Kidney (tissue), 14 donors: ENCODE data around the gene TSC2. TPM values are rescaled to one million over a fixed set of nuclear protein-coding genes. Genes with fewer than 3 reads are reported as not detected.
"Not testable (repeated sequence)": the region's sequence is repeated elsewhere in the genome, so short reads cannot be mapped to it uniquely, and the experiment has no call there.

Experiments used
- DNase-seq, 5 donors: peaks; one replicate each; pipeline ENCODE4 v3.0.0-alpha.2; 2013 to 2020
- FAIRE-seq: peaks from 2 replicates; lab custom pipeline; 2012; peaks lifted over from hg19 to GRCh38; lab: Jason Lieb, UNC
- H3K27ac ChIP-seq, 2 donors: one replicate each; pipeline ENCODE4 v1.7.0; 2013; ENCODE audit warnings: low read depth in 2 of 2, low read length in 2 of 2, inconsistent platforms in 1 of 2
- H3K27me3 ChIP-seq: one replicate; pipeline ENCODE4 v1.7.1; 2013; ENCODE audit warnings: low read length, inconsistent platforms; ENCODE audit not compliant: control insufficient read depth, insufficient read depth
- H3K36me3 ChIP-seq, 3 donors: one replicate each; pipeline versions ENCODE4 v1.7.0 to v1.7.1; 2013; ENCODE audit warnings: low read length in 3 of 3, control low read depth in 1 of 3, inconsistent platforms in 1 of 3; ENCODE audit not compliant: insufficient read depth in 3 of 3, control insufficient read depth in 2 of 3
- H3K4me1 ChIP-seq, 3 donors: one replicate each; pipeline versions ENCODE4 v1.7.0 to v1.7.1; 2013; ENCODE audit warnings: low read length in 3 of 3, inconsistent platforms in 1 of 3, low read depth in 1 of 3; ENCODE audit not compliant: control insufficient read depth in 2 of 3, insufficient read depth in 2 of 3
- H3K4me3 ChIP-seq, 3 donors: one replicate each; pipeline versions ENCODE4 v1.7.0 to v1.8.1; 2013; ENCODE audit warnings: low read length in 3 of 3, control low read depth in 1 of 3, inconsistent platforms in 1 of 3
- H3K9ac ChIP-seq, 3 donors: one replicate each; pipeline versions ENCODE4 v1.7.0 to v1.7.1; 2013; ENCODE audit warnings: low read length in 3 of 3, control low read depth in 1 of 3, inconsistent platforms in 1 of 3
- H3K9me3 ChIP-seq, 3 donors: one replicate each; pipeline versions ENCODE4 v1.7.0 to v1.7.1; 2013; ENCODE audit warnings: low read length in 3 of 3, control low read depth in 1 of 3, inconsistent platforms in 1 of 3; ENCODE audit not compliant: control insufficient read depth in 2 of 3, insufficient read depth in 1 of 3
- intact Hi-C: fragments of 100-400 bp; cut with DNase I; formaldehyde crosslinking; loops from one replicate; pipeline ENCODE4 v1.11.1; 2022
- polyA plus RNA-seq: library from polyadenylated mRNA; stranded (reverse); fragments of 350-450 nt; fragmentation: Illumina TruSeq; extraction: RNeasy Lipid Tissue Mini Kit (QIAGEN cat#74804); gene quantifications from one replicate; pipeline ENCODE4 v1.2.3, GENCODE V29; 2014; ENCODE audit warnings: low read depth, low replicate concordance; ENCODE audit not compliant: insufficient read depth
- total RNA-seq: library from RNA; stranded (reverse); fragmentation: NEBNext Ultra II Directional; extraction: Animal tissue kit (Norgen Biotek cat#: 25700); gene quantifications from one replicate; pipeline ENCODE4 v1.2.1, GENCODE V29; 2021
- TF ChIP-seq, protein P1 (sequence below): IDR thresholded peaks from 3 replicates; pipeline ENCODE4 v1.5.1; 2012; ENCODE audit warnings: mild to moderate bottlenecking, moderate library complexity, borderline replicate concordance; ENCODE audit not compliant: insufficient read depth; ENCODE audit errors: extremely low read depth
- donor health status: control.
- donor health status: control.
- donor health status: control.
- donor health status: control.
- donor health status: control.
- donor health status: DM: yes; HTN: yes; CAD: no.
- donor health status: Normal renal cell carcinoma (clear cell type).

The TSC2 gene
- total and polyA plus RNA-seq, 2 donors from 2014 or later = 40.0 to 151 TPM

- Histone ChIP-seq H3K27ac (no peak overlapping the region), H3K4me3 (peak overlapping the region; percentile 49 to 75 (median 71)), H3K9me3 (no peaks in the 10 kb centered on the region), H3K9ac (peak overlapping the region in 2 of 3 donors; percentile 80 to 88), H3K36me3 (no peaks in the 10 kb centered on the region), H3K27me3 (no peaks in the 10 kb centered on the region), H3K4me1 (peaks cover 3 to 40% (median 3%) of the 10 kb centered on the region in 3 donors)
- DNase-seq (peak in 1 of 5 donors; percentile 68), FAIRE-seq (no peak)
- intact Hi-C loops = no loop called here
- TF ChIP-seq, protein P1, sequence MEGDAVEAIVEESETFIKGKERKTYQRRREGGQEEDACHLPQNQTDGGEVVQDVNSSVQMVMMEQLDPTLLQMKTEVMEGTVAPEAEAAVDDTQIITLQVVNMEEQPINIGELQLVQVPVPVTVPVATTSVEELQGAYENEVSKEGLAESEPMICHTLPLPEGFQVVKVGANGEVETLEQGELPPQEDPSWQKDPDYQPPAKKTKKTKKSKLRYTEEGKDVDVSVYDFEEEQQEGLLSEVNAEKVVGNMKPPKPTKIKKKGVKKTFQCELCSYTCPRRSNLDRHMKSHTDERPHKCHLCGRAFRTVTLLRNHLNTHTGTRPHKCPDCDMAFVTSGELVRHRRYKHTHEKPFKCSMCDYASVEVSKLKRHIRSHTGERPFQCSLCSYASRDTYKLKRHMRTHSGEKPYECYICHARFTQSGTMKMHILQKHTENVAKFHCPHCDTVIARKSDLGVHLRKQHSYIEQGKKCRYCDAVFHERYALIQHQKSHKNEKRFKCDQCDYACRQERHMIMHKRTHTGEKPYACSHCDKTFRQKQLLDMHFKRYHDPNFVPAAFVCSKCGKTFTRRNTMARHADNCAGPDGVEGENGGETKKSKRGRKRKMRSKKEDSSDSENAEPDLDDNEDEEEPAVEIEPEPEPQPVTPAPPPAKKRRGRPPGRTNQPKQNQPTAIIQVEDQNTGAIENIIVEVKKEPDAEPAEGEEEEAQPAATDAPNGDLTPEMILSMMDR = no peak
Measured at GRCh38 chr16:2008631-2009163, 39.1 kb upstream of the TSC2 start.

- Histone ChIP-seq H3K4me1 (peaks cover 3 to 36% (median 3%) of the 10 kb centered on the region in 3 donors), H3K4me3 (peak overlapping the region; percentile 49 to 75 (median 71)), H3K27ac (peak overlapping the region in 1 of 2 donors; percentile 65), H3K9me3 (no peaks in the 10 kb centered on the region), H3K9ac (peak overlapping the region in 2 of 3 donors; percentile 80 to 88), H3K27me3 (no peaks in the 10 kb centered on the region), H3K36me3 (no peaks in the 10 kb centered on the region)
- DNase-seq (peak in 1 of 5 donors; percentile 85), FAIRE-seq (no peak)
- intact Hi-C loops = no loop called here
- TF ChIP-seq, protein P1 = no peak
Measured at GRCh38 chr16:2009164-2009711, 38.5 kb upstream of the TSC2 start.

GRCh38 chr16:2009791-2010510 is 37.8 kb upstream of the TSC2 start, which contains the start of gene ZNF598:
Gene ZNF598 (minus strand): TSS chr16:2009821.
- Histone ChIP-seq H3K27me3 (no peaks in the 10 kb centered on the region), H3K9ac (peak within 1 kb of the TSS; percentile 64 to 88 (median 80)), H3K36me3 (no peaks in the 10 kb centered on the region), H3K4me1 (peaks cover 3 to 29% (median 3%) of the 10 kb centered on the region in 3 donors), H3K9me3 (no peaks in the 10 kb centered on the region), H3K4me3 (peak within 1 kb of the TSS; percentile 77 to 97 (median 78)), H3K27ac (peak within 1 kb of the TSS; percentile 85 to 87)
- no peak for FAIRE-seq
- intact Hi-C loops = no loop called here
- TF ChIP-seq, protein P1 = no peak
- DNase-seq = peak; percentile 78 to 95 (median 91)

- H3K4me3 ChIP-seq, H3K36me3 ChIP-seq, intact Hi-C loops, FAIRE-seq, H3K27ac ChIP-seq, H3K9me3 ChIP-seq, H3K9ac ChIP-seq, DNase-seq, H3K27me3 ChIP-seq: not testable (repeated sequence)
- peaks cover 3 to 25% (median 3%) of the 10 kb centered on the region in 3 donors for H3K4me1 ChIP-seq
Measured at GRCh38 chr16:2011726-2012125, 36.1 kb upstream of the TSC2 start.
